DMS153 (cell line): ENCODE data around the gene TOGARAM1.

Source experiments
- DNase-seq: peaks from one replicate; lab custom pipeline; 2025; lab: John Stamatoyannopoulos, UW

Gene TOGARAM1

GRCh38 chr14:44963775-44964380 is 1.9 kb downstream of the TOGARAM1 start:
- DNase-seq: no peak

- DNase-seq: no peak
Observed at GRCh38 chr14:44966601-44967336, 4.8 kb downstream of the TOGARAM1 start.

GRCh38 chr14:44968714-44969113 is 6.7 kb downstream of the TOGARAM1 start:
- DNase-seq: no peak

- no peak for DNase-seq
Observed at GRCh38 chr14:44970907-44971306, 8.9 kb downstream of the TOGARAM1 start.

GRCh38 chr14:44971459-44971858 is 9.5 kb downstream of the TOGARAM1 start:
- DNase-seq: no peak

- DNase-seq: no peak
Observed at GRCh38 chr14:44979273-44979672, 17.3 kb downstream of the TOGARAM1 start.

- no peak for DNase-seq
Observed at GRCh38 chr14:44979740-44980356, 17.9 kb downstream of the TOGARAM1 start.

- no peak for DNase-seq
Observed at GRCh38 chr14:44981198-44981597, 19.2 kb downstream of the TOGARAM1 start.

GRCh38 chr14:44982594-44982993 is 20.6 kb downstream of the TOGARAM1 start:
- no peak for DNase-seq

GRCh38 chr14:44988694-44989093 is 26.7 kb downstream of the TOGARAM1 start:
- DNase-seq: no peak

GRCh38 chr14:44989497-44990440 is 27.8 kb downstream of the TOGARAM1 start:
- DNase-seq: no peak

GRCh38 chr14:44990533-44990932 is 28.5 kb downstream of the TOGARAM1 start:
- DNase-seq: no peak

- DNase-seq: no peak
Observed at GRCh38 chr14:44995196-44995595, 33.2 kb downstream of the TOGARAM1 start.

GRCh38 chr14:44995770-44996294 is 33.8 kb downstream of the TOGARAM1 start:
- no peak for DNase-seq

- no peak for DNase-seq
Observed at GRCh38 chr14:45003924-45004323, 41.9 kb downstream of the TOGARAM1 start.

GRCh38 chr14:45015133-45015532 is 53.1 kb downstream of the TOGARAM1 start:
- no peak for DNase-seq

- DNase-seq: no peak
Observed at GRCh38 chr14:45028107-45028626, 66.2 kb downstream of the TOGARAM1 start.

- no peak for DNase-seq
Observed at GRCh38 chr14:45034730-45035129, 72.7 kb downstream of the TOGARAM1 start.

GRCh38 chr14:45038256-45038655 is 76.3 kb downstream of the TOGARAM1 start:
- DNase-seq: no peak

GRCh38 chr14:45038865-45039264 is 76.9 kb downstream of the TOGARAM1 start:
- no peak for DNase-seq

GRCh38 chr14:45039390-45039789 is 77.4 kb downstream of the TOGARAM1 start:
- no peak for DNase-seq

GRCh38 chr14:45041641-45042040 is 79.7 kb downstream of the TOGARAM1 start:
- DNase-seq: no peak
